22Rv1 (cell line): Measurements from ENCODE around the gene APH1B.

ENCODE experiments used
- CTCF ChIP-seq: fragments of 450-650 bp; IDR thresholded peaks from 2 replicates; pipeline ENCODE4 v1.5.1; 2017; ENCODE audit warnings: mild to moderate bottlenecking
- ZFX ChIP-seq: fragments of 450-650 bp; IDR thresholded peaks from 2 replicates; pipeline ENCODE4 v1.6.1; 2017; ENCODE audit warnings: antibody characterized with exemption, borderline replicate concordance

- TF ChIP-seq CTCF (no peak), ZFX (no peak)
Observed at GRCh38 chr15:63240109-63240508, 37.3 kb upstream of the APH1B start.
